A673 (cell line): ENCODE results near the gene RBM17.

Experiments used
- EZH2 ChIP-seq: fragments of 200-600 bp; sonication (generic); IDR thresholded peaks from 2 replicates; pipeline ENCODE4 v1.6.1; 2017; ENCODE audit warnings: borderline replicate concordance, low read depth, mild to moderate bottlenecking, mixed read lengths, antibody characterized with exemption, low read length; ENCODE audit not compliant: poor library complexity, severe bottlenecking
- TF ChIP-seq, protein P1 (sequence below): fragments of 300-800, 200-600 bp; sonication (generic); conservative IDR thresholded peaks from 2 replicates; pipeline ENCODE4 v1.5.1; 2017; ENCODE audit warnings: low read depth, mild to moderate bottlenecking, antibody characterized with exemption, low read length, moderate library complexity, mixed read lengths

GRCh38 chr10:6116806-6117205 is 28.0 kb downstream of the RBM17 start:
- TF ChIP-seq, protein P1, sequence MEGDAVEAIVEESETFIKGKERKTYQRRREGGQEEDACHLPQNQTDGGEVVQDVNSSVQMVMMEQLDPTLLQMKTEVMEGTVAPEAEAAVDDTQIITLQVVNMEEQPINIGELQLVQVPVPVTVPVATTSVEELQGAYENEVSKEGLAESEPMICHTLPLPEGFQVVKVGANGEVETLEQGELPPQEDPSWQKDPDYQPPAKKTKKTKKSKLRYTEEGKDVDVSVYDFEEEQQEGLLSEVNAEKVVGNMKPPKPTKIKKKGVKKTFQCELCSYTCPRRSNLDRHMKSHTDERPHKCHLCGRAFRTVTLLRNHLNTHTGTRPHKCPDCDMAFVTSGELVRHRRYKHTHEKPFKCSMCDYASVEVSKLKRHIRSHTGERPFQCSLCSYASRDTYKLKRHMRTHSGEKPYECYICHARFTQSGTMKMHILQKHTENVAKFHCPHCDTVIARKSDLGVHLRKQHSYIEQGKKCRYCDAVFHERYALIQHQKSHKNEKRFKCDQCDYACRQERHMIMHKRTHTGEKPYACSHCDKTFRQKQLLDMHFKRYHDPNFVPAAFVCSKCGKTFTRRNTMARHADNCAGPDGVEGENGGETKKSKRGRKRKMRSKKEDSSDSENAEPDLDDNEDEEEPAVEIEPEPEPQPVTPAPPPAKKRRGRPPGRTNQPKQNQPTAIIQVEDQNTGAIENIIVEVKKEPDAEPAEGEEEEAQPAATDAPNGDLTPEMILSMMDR: no peak
- TF ChIP-seq EZH2: no peak
